Lung microvascular endothelial cell (primary cell): ENCODE measurements around the gene ASH1L. TPM values are rescaled to one million over a fixed set of nuclear protein-coding genes. Genes with fewer than 3 reads are reported as not detected.
"Not testable (repeated sequence)": the region's sequence is repeated elsewhere in the genome, so short reads cannot be mapped to it uniquely, and the experiment has no call there.

Experiments
- DNase-seq, 2 donors: peaks; one replicate each; pipeline versions ENCODE4 v3.0.0 to v3.0.0-alpha.2; 2010; ENCODE audit warnings: low read depth in 2 of 2
- total RNA-seq: library from RNA; depleted of rRNA; stranded (reverse); fragments of >200 nt; gene quantifications from 2 replicates; pipeline ENCODE4 v1.2.1, GENCODE V29; 2014

Gene ASH1L
- total RNA-seq, 1 donor from 2014 or later, result 17.9 TPM

- DNase-seq, result no peak
Observed at GRCh38 chr1:155339515-155340097, 223.0 kb downstream of the ASH1L start.

GRCh38 chr1:155334962-155335361 is 227.6 kb downstream of the ASH1L start:
- DNase-seq, result peak in 1 of 2 donors; percentile 41

- DNase-seq, result no peak
Observed at GRCh38 chr1:155329980-155330598, 232.5 kb downstream of the ASH1L start.

GRCh38 chr1:155328856-155329255 is 233.7 kb downstream of the ASH1L start:
- DNase-seq, result not testable (repeated sequence)

GRCh38 chr1:155327981-155328380 is 234.6 kb downstream of the ASH1L start:
- DNase-seq, result no peak

GRCh38 chr1:155326631-155327037 is 236.0 kb downstream of the ASH1L start:
- no peak for DNase-seq

- DNase-seq, result peak in 1 of 2 donors; percentile 12
Observed at GRCh38 chr1:155326020-155326526, 236.5 kb downstream of the ASH1L start.

- peak in 1 of 2 donors; percentile 11 for DNase-seq
Observed at GRCh38 chr1:155325603-155325893, 237.1 kb downstream of the ASH1L start.

GRCh38 chr1:155324717-155325602 is 237.6 kb downstream of the ASH1L start:
- DNase-seq, result peak; percentile 47 to 59

- DNase-seq, result peak; percentile 86 to 95
Observed at GRCh38 chr1:155324037-155324716, 238.4 kb downstream of the ASH1L start.

- DNase-seq, result peak; percentile 80 to 92
Observed at GRCh38 chr1:155323729-155324036, 238.9 kb downstream of the ASH1L start.

- DNase-seq, result peak; percentile 88 to 90
Observed at GRCh38 chr1:155322953-155323728, 239.5 kb downstream of the ASH1L start.

- DNase-seq, result peak; percentile 53 to 63
Observed at GRCh38 chr1:155322571-155322952, 240.0 kb downstream of the ASH1L start.

GRCh38 chr1:155321639-155322503 is 240.7 kb downstream of the ASH1L start:
- DNase-seq, result peak in 1 of 2 donors; percentile 15

- DNase-seq, result peak; percentile 74 to 79
Observed at GRCh38 chr1:155320661-155321617, 241.7 kb downstream of the ASH1L start, which contains the start of gene RUSC1. Gene RUSC1, plus strand, starts transcription at chr1:155320894. Its CDS starts 880 bp downstream, at chr1:155321774.

GRCh38 chr1:155320252-155320651 is 242.4 kb downstream of the ASH1L start:
- DNase-seq, result no peak

GRCh38 chr1:155319536-155319935 is 243.1 kb downstream of the ASH1L start:
- no peak for DNase-seq

GRCh38 chr1:155318082-155318481 is 244.5 kb downstream of the ASH1L start:
- DNase-seq, result no peak

- DNase-seq, result no peak
Observed at GRCh38 chr1:155316922-155317321, 245.7 kb downstream of the ASH1L start.
